Fibroblast of the aortic adventitia (primary cell): Measurements from ENCODE around the gene CLPX. TPM values are rescaled to one million over a fixed set of nuclear protein-coding genes. Genes with fewer than 3 reads are reported as not detected.
A peak's percentile ranks its signal among the peaks of the same experiment; 100 is the strongest.

ENCODE experiments used
- DNase-seq: peaks from one replicate; pipeline ENCODE4 v3.0.0-alpha.2; 2010; ENCODE audit warnings: low read depth
- H3K4me3 ChIP-seq: 2 replicates; pipeline ENCODE4 v1.5.1; 2011; ENCODE audit warnings: low read depth, mild to moderate bottlenecking, control low read depth, low read length, moderate library complexity
- CTCF ChIP-seq: IDR thresholded peaks from 2 replicates; pipeline ENCODE4 v1.5.1; 2011; ENCODE audit warnings: mild to moderate bottlenecking, low read length, control low read depth, inconsistent platforms; ENCODE audit not compliant: insufficient read depth
- total RNA-seq: library from RNA; depleted of rRNA; stranded (reverse); fragments of >200 nt; gene quantifications from 2 replicates; pipeline ENCODE4 v1.2.3, GENCODE V29; 2012; ENCODE audit warnings: low replicate concordance

CLPX gene
- total RNA-seq, 1 donor = 40.4 TPM

- peak; percentile 91 for DNase-seq
- H3K4me3 ChIP-seq = peak within 1 kb of the TSS; percentile 82
- TF ChIP-seq CTCF = no peak
These were observed 51.5 kb downstream of the CLPX start, which contains the start of gene PDCD7 for GRCh38 chr15:65133548-65134200. TSS of gene PDCD7 (minus strand) at chr15:65133808. CDS start at chr15:65133781, 27 bp downstream.

GRCh38 chr15:65132878-65133547 is 52.1 kb downstream of the CLPX start:
- no peak for TF ChIP-seq CTCF
- peak; percentile 40 for DNase-seq
- peak overlapping the region; percentile 82 for H3K4me3 ChIP-seq

- no peak overlapping the region for H3K4me3 ChIP-seq
- no peak for TF ChIP-seq CTCF
- DNase-seq = no peak
These were observed 54.2 kb downstream of the CLPX start for GRCh38 chr15:65130941-65131340.

GRCh38 chr15:65115542-65115941 is 69.6 kb downstream of the CLPX start:
- TF ChIP-seq CTCF = no peak
- no peak overlapping the region for H3K4me3 ChIP-seq
- DNase-seq = no peak

GRCh38 chr15:65115086-65115485 is 70.1 kb downstream of the CLPX start, which contains the start of gene UBAP1L:
TSS of gene UBAP1L (minus strand) at chr15:65115200. CDS start at chr15:65106215, 8,985 bp downstream.
- no peak within 1 kb of the TSS for H3K4me3 ChIP-seq
- DNase-seq = no peak
- no peak for TF ChIP-seq CTCF

- no peak for TF ChIP-seq CTCF
- peak; percentile 71 for DNase-seq
- no peak overlapping the region for H3K4me3 ChIP-seq
These were observed 74.4 kb downstream of the CLPX start for GRCh38 chr15:65110676-65111292.
